Vagina (tissue), 2 donors: ENCODE measurements around the gene MAML3. TPM values are rescaled to one million over a fixed set of nuclear protein-coding genes. Genes with fewer than 3 reads are reported as not detected.

Experiments
- DNase-seq, 2 donors: peaks; one replicate each; pipeline ENCODE4 v3.0.0-alpha.2; 2017; ENCODE audit errors: extremely low spot score in 2 of 2
- H3K27ac ChIP-seq: fragments of 200-600 bp; sonication (generic); one replicate; pipeline ENCODE4 v1.5.1; 2019
- H3K27me3 ChIP-seq: fragments of 200-600 bp; sonication (generic); one replicate; pipeline ENCODE4 v1.5.1; 2019
- H3K36me3 ChIP-seq, 2 donors: fragments of 200-600 bp; sonication (generic); one replicate each; pipeline ENCODE4 v1.5.1; 2017 to 2019
- H3K4me1 ChIP-seq: fragments of 200-600 bp; sonication (generic); one replicate; pipeline ENCODE4 v1.5.1; 2019
- H3K4me3 ChIP-seq, 2 donors: fragments of 200-600 bp; sonication (generic); 1 replicate in 1 of 2; 2 replicates in 1 of 2; pipeline ENCODE4 v1.5.1; 2016 to 2019
- H3K9me3 ChIP-seq: fragments of 200-600 bp; sonication (generic); one replicate; pipeline ENCODE4 v1.5.1; 2019
- POLR2A ChIP-seq, 2 donors: fragments of 450-650 bp; IDR thresholded peaks; one replicate each; pipeline ENCODE4 v1.6.1; 2017; ENCODE audit warnings: antibody characterized with exemption in 2 of 2, mild to moderate bottlenecking in 2 of 2, moderate library complexity in 2 of 2
- POLR2AphosphoS5 ChIP-seq, 2 donors: sonication (generic); formaldehyde crosslinking; IDR thresholded peaks; one replicate each; pipeline ENCODE4 v1.9.0; 2017; ENCODE audit warnings: antibody characterized with exemption in 2 of 2, mild to moderate bottlenecking in 2 of 2, low read depth in 1 of 2; ENCODE audit not compliant: insufficient read depth in 1 of 2
- intact Hi-C: fragments of 100-400 bp; cut with DNase I; formaldehyde crosslinking; loops from one replicate; pipeline ENCODE4 v1.15.1; 2023
- total RNA-seq: library from RNA; depleted of rRNA; stranded (reverse); fragments of >200 nt; gene quantifications from one replicate; pipeline ENCODE4 v1.2.3, GENCODE V29; 2016
- TF ChIP-seq, protein P1 (sequence below), 3 experiments: fragments of 450-650 bp in 2 of 3; fragments of 200-600 bp in 1 of 3; sonication (generic) in 1 of 3; IDR thresholded peaks; one replicate each; pipeline ENCODE4 v1.5.1; 2017 to 2019; ENCODE audit warnings: antibody characterized with exemption in 3 of 3, mild to moderate bottlenecking in 2 of 3, moderate library complexity in 2 of 3

The MAML3 gene
- total RNA-seq, 1 donor from 2014 or later = 16.2 TPM

DNA sequence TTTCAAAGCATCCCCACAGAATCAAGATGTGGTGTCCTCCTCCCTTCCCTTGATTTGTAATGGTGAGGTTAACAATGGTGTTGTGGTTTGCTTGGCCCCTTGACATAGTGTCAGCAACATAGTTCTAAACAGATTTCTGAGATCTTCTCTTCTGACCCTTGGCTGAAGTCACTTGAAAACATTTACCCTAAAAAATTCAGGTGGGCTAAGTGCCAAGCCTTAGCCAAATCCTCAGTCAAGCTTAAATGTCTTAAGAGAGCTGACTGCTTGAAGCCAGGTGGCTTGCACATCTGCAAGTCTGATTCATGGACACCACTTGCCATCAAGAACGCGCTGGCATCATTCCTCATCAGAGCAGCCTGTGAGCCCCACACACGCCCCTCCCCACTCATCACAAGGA, 315.2 kb downstream of the MAML3 start:
- DNase-seq = no peak
- no peaks in the 10 kb centered on the region for H3K9me3 ChIP-seq
- H3K36me3 ChIP-seq = no peaks in the 10 kb centered on the region
- intact Hi-C loops = no loop called here
- no peak for TF ChIP-seq POLR2AphosphoS5 (IDR thresholded peaks at IDR 0.05; ENCODE audit: insufficient read depth in 1 of 2, low read depth in 1 of 2)
- TF ChIP-seq POLR2A (IDR thresholded peaks at IDR 0.05) = no peak
- TF ChIP-seq, protein P1, sequence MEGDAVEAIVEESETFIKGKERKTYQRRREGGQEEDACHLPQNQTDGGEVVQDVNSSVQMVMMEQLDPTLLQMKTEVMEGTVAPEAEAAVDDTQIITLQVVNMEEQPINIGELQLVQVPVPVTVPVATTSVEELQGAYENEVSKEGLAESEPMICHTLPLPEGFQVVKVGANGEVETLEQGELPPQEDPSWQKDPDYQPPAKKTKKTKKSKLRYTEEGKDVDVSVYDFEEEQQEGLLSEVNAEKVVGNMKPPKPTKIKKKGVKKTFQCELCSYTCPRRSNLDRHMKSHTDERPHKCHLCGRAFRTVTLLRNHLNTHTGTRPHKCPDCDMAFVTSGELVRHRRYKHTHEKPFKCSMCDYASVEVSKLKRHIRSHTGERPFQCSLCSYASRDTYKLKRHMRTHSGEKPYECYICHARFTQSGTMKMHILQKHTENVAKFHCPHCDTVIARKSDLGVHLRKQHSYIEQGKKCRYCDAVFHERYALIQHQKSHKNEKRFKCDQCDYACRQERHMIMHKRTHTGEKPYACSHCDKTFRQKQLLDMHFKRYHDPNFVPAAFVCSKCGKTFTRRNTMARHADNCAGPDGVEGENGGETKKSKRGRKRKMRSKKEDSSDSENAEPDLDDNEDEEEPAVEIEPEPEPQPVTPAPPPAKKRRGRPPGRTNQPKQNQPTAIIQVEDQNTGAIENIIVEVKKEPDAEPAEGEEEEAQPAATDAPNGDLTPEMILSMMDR (IDR thresholded peaks at IDR 0.05) = no peak
- H3K27me3 ChIP-seq = no peaks in the 10 kb centered on the region
- no peak overlapping the region for H3K4me3 ChIP-seq
- no peaks in the 10 kb centered on the region for H3K4me1 ChIP-seq
- H3K27ac ChIP-seq = no peak overlapping the region

DNA sequence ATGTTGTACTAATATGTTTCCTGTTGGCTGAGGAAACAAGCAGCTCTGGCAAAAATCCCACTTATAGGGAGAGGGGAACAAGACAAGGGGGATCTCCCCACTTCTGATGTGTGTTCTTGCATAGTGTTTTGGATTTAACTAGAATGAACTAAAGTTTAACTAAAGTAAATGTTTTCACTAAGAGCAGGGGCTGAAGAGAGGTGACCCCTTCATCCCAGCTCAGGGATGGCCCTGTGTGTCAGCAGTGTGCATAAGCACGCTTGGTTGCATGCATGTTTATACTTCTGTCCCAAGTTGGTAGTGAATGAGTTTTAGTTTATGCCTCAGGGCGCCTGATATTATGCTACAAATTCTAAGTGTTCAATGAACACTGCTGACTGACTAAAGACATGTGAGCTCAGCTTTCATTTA, 319.0 kb downstream of the MAML3 start:
- no peak overlapping the region for H3K4me3 ChIP-seq
- no peak for DNase-seq
- no peak for TF ChIP-seq POLR2AphosphoS5 (IDR thresholded peaks at IDR 0.05; ENCODE audit: insufficient read depth in 1 of 2, low read depth in 1 of 2)
- no peak for TF ChIP-seq POLR2A (IDR thresholded peaks at IDR 0.05)
- no peaks in the 10 kb centered on the region for H3K36me3 ChIP-seq
- H3K9me3 ChIP-seq = no peaks in the 10 kb centered on the region
- H3K4me1 ChIP-seq = no peaks in the 10 kb centered on the region
- no peak overlapping the region for H3K27ac ChIP-seq
- intact Hi-C loops = no loop called here
- no peaks in the 10 kb centered on the region for H3K27me3 ChIP-seq

- Histone ChIP-seq H3K27me3 (no peaks in the 10 kb centered on the region), H3K4me3 (no peak overlapping the region), H3K36me3 (no peaks in the 10 kb centered on the region), H3K9me3 (no peaks in the 10 kb centered on the region), H3K27ac (no peak overlapping the region), H3K4me1 (no peaks in the 10 kb centered on the region)
- intact Hi-C loops = no loop called here
- TF ChIP-seq POLR2A (IDR thresholded peaks at IDR 0.05) = no peak
- TF ChIP-seq, protein P1 (IDR thresholded peaks at IDR 0.05) = no peak
- TF ChIP-seq POLR2AphosphoS5 (IDR thresholded peaks at IDR 0.05; ENCODE audit: insufficient read depth in 1 of 2, low read depth in 1 of 2) = no peak
- DNase-seq = no peak
These were observed 319.7 kb downstream of the MAML3 start for GRCh38 chr4:139834226-139834662.

- TF ChIP-seq POLR2AphosphoS5 (IDR thresholded peaks at IDR 0.05; ENCODE audit: insufficient read depth in 1 of 2, low read depth in 1 of 2) (no peak), POLR2A (IDR thresholded peaks at IDR 0.05) (no peak)
- TF ChIP-seq, protein P1 (IDR thresholded peaks at IDR 0.05) = no peak
- Histone ChIP-seq H3K36me3 (no peaks in the 10 kb centered on the region), H3K4me3 (no peak overlapping the region), H3K9me3 (no peaks in the 10 kb centered on the region), H3K27me3 (no peaks in the 10 kb centered on the region), H3K4me1 (no peaks in the 10 kb centered on the region), H3K27ac (no peak overlapping the region)
- intact Hi-C loops = no loop called here
- DNase-seq = no peak
These were observed 320.7 kb downstream of the MAML3 start for GRCh38 chr4:139833151-139833910.

- DNase-seq = no peak
- H3K9me3 ChIP-seq = no peaks in the 10 kb centered on the region
- TF ChIP-seq POLR2A (IDR thresholded peaks at IDR 0.05) = no peak
- H3K4me1 ChIP-seq = no peaks in the 10 kb centered on the region
- H3K27me3 ChIP-seq = no peaks in the 10 kb centered on the region
- H3K36me3 ChIP-seq = no peaks in the 10 kb centered on the region
- intact Hi-C loops = no loop called here
- H3K27ac ChIP-seq = no peak overlapping the region
- no peak overlapping the region for H3K4me3 ChIP-seq
These were observed 324.9 kb downstream of the MAML3 start for GRCh38 chr4:139828966-139829664.

DNA sequence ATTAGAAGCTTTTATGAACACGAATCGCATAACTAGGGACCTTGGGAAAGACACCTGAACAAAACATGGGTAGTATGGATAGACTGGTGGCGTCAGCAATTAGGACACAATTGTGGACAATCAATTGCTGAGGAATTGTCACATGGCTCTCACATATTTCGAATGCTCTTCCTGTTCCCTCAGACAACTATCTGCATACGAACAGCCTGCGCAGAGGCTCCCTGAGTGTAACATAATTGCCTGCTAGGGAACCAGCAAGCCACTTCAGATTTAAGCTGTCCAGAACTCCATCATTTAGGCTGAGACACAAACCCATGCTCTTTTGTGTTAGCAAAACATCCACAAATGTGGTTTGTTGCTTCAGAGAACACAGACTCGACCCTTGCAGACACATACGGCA, 327.6 kb downstream of the MAML3 start:
- H3K27me3 ChIP-seq = no peaks in the 10 kb centered on the region
- no peak for DNase-seq
- intact Hi-C loops = no loop called here
- TF ChIP-seq POLR2AphosphoS5 (IDR thresholded peaks at IDR 0.05; ENCODE audit: insufficient read depth in 1 of 2, low read depth in 1 of 2) (no peak), POLR2A (IDR thresholded peaks at IDR 0.05) (no peak)
- TF ChIP-seq, protein P1 (IDR thresholded peaks at IDR 0.05) = no peak
- H3K4me3 ChIP-seq = no peak overlapping the region
- no peak overlapping the region for H3K27ac ChIP-seq
- H3K36me3 ChIP-seq = no peaks in the 10 kb centered on the region
- no peaks in the 10 kb centered on the region for H3K4me1 ChIP-seq
- H3K9me3 ChIP-seq = no peaks in the 10 kb centered on the region
